Natural killer cell treated with Interleukin-12 subunit alpha and Interleukin-12 subunit beta and Interleukin-15 and Interleukin-18, amount 100 ng/mL, for 72 hours (primary cell): Measurements from ENCODE around the gene FASTKD1. TPM values are rescaled to one million over a fixed set of nuclear protein-coding genes. Genes with fewer than 3 reads are reported as not detected.

ENCODE experiments used
- total RNA-seq, 2 donors: library from RNA; stranded (reverse); gene quantifications; one replicate each; pipeline ENCODE4 v1.2.3, GENCODE V29; 2022

Gene FASTKD1
- total RNA-seq, 2 donors from 2014 or later = 37.7 to 61.7 TPM

Other genes starting within 250 kb of the FASTKD1 start
- gene LRP2, start 211.3 kb downstream of the FASTKD1 start, total RNA-seq = under 1 TPM in 1 of 2 donors, not detected in 1; 0.05 TPM
- gene BBS5, start 94.4 kb downstream of the FASTKD1 start, total RNA-seq = 1 to 10 TPM; 3.7 to 5.7 TPM
- gene KLHL41, start 64.2 kb downstream of the FASTKD1 start, total RNA-seq = not detected
- 10 to 100 TPM; 42.8 to 66.4 TPM for gene PPIG, start 10.5 kb upstream of the FASTKD1 start, total RNA-seq
- gene CFAP210, start 120.5 kb upstream of the FASTKD1 start, total RNA-seq = under 1 TPM; 0.12 to 0.59 TPM
- 1 to 10 TPM; 2.6 to 4.4 TPM for gene PHOSPHO2, start 120.6 kb upstream of the FASTKD1 start, total RNA-seq
- gene KLHL23, start 160.0 kb upstream of the FASTKD1 start, total RNA-seq = 10 to 100 TPM; 10.1 to 19.1 TPM
- 100 to 1,000 TPM in 1 of 2 donors, 10 to 100 TPM in 1; 66.8 to 105 TPM for gene SSB, start 225.0 kb upstream of the FASTKD1 start, total RNA-seq